ENCODE data around the gene ADAMTS17.

- no peak for TF ChIP-seq FOSL2 (IDR thresholded peaks at IDR 0.05)
- no peak for TF ChIP-seq FOSL2 (CRISPR knock-in tag; IDR thresholded peaks at IDR 0.05)
- TF ChIP-seq SMC3 (IDR thresholded peaks at IDR 0.05): no peak
- TF ChIP-seq CTCF (IDR thresholded peaks at IDR 0.05): no peak
- TF ChIP-seq EP300 (IDR thresholded peaks at IDR 0.05): no peak
- no peak for TF ChIP-seq ELK1 (IDR thresholded peaks at IDR 0.05; ENCODE audit: low read depth, low read length)
- TF ChIP-seq EHMT2 (IDR thresholded peaks at IDR 0.05; ENCODE audit: low read depth): no peak
- no peak for TF ChIP-seq POLR2AphosphoS2 (conservative IDR thresholded peaks at IDR 0.05; ENCODE audit: low read length)
These were observed 5.2 kb upstream of the ADAMTS17 start for GRCh38 chr15:100346866-100347512.

Data from A549 (cell line).